Right atrium auricular region (tissue), 2 donors: ENCODE measurements around the gene NID2. TPM values are rescaled to one million over a fixed set of nuclear protein-coding genes. Genes with fewer than 3 reads are reported as not detected.

Experiments used
- DNase-seq: peaks from one replicate; pipeline ENCODE4 v3.0.0-alpha.2; 2019; ENCODE audit warnings: low spot score
- H3K27ac ChIP-seq, 2 donors: fragments of 200-600 bp; sonication (generic); 1 replicate in 1 of 2; 2 replicates in 1 of 2; pipeline ENCODE4 v1.5.1; 2016 to 2019
- H3K27me3 ChIP-seq, 2 donors: fragments of 200-600 bp; sonication (generic); one replicate each; pipeline versions ENCODE4 v1.5.1 to v1.6.0; 2017 to 2019
- H3K36me3 ChIP-seq: fragments of 200-600 bp; sonication (generic); one replicate; pipeline ENCODE4 v1.5.1; 2016
- H3K4me1 ChIP-seq, 2 donors: fragments of 200-600 bp; sonication (generic); one replicate each; pipeline versions ENCODE4 v1.5.1 to v1.6.0; 2017 to 2019
- H3K4me3 ChIP-seq, 2 donors: fragments of 200-600 bp; sonication (generic); 1 replicate in 1 of 2; 2 replicates in 1 of 2; pipeline ENCODE4 v1.5.1; 2017 to 2019; ENCODE audit warnings: mild to moderate bottlenecking in 1 of 2, moderate library complexity in 1 of 2
- H3K9me3 ChIP-seq, 2 donors: fragments of 200-600 bp; sonication (generic); one replicate each; pipeline ENCODE4 v1.5.1; 2019
- CTCF ChIP-seq, 2 donors: fragments of 200-600 bp; sonication (generic); IDR thresholded peaks; one replicate each; pipeline ENCODE4 v1.5.1; 2019; ENCODE audit warnings: antibody characterized with exemption in 2 of 2
- total RNA-seq, 2 donors: library from RNA; depleted of rRNA; stranded (reverse); fragments of >200 nt; gene quantifications; one replicate each; pipeline ENCODE4 v1.1.0, GENCODE V29; 2016

Gene NID2
- total RNA-seq, 2 donors from 2014 or later: 23.0 to 41.2 TPM

- Histone ChIP-seq H3K4me1 (peaks cover 0 to 34% of the 10 kb centered on the region in 2 donors), H3K36me3 (peaks cover 30% of the 10 kb centered on the region)
- TF ChIP-seq CTCF (IDR thresholded peaks at IDR 0.05): no peak
Observed at GRCh38 chr14:51989293-51990234, 79.3 kb downstream of the NID2 start, which contains the start of gene RTRAF. Gene RTRAF (plus strand): TSS chr14:51989546. CDS start chr14:51989640, 94 bp downstream.

GRCh38 chr14:51988221-51988620, 80.6 kb downstream of the NID2 start:
- no peak for DNase-seq
- Histone ChIP-seq H3K4me1 (peaks cover 0 to 27% of the 10 kb centered on the region in 2 donors), H3K4me3 (no peak overlapping the region), H3K36me3 (peaks cover 21% of the 10 kb centered on the region), H3K9me3 (no peaks in the 10 kb centered on the region), H3K27me3 (no peaks in the 10 kb centered on the region), H3K27ac (peak overlapping the region in 1 of 2 donors; percentile 83)
- TF ChIP-seq CTCF (IDR thresholded peaks at IDR 0.05): no peak

More at GRCh38 chr14:51989293-51990234, 79.3 kb downstream of the NID2 start, which contains the start of gene RTRAF:
- Histone ChIP-seq H3K27me3 (no peaks in the 10 kb centered on the region), H3K27ac (peak within 1 kb of the TSS; percentile 83 to 92), H3K4me3 (peak within 1 kb of the TSS; percentile 89 to 99), H3K9me3 (no peaks in the 10 kb centered on the region)
- DNase-seq: peak; percentile 91

- H3K36me3 ChIP-seq: no peaks in the 10 kb centered on the region
- no peaks in the 10 kb centered on the region for H3K9me3 ChIP-seq
- peaks cover 0 to 10% of the 10 kb centered on the region in 2 donors for H3K4me1 ChIP-seq
- no peaks in the 10 kb centered on the region for H3K27me3 ChIP-seq
- no peak overlapping the region for H3K4me3 ChIP-seq
- DNase-seq: no peak
- H3K27ac ChIP-seq: no peak overlapping the region
- no peak for TF ChIP-seq CTCF (IDR thresholded peaks at IDR 0.05)
Observed at GRCh38 chr14:51981218-51981854, 87.5 kb downstream of the NID2 start.

- peaks cover 0 to 10% of the 10 kb centered on the region in 2 donors for H3K4me1 ChIP-seq
- H3K27me3 ChIP-seq: no peaks in the 10 kb centered on the region
- peak; percentile 91 for DNase-seq
- H3K4me3 ChIP-seq: no peak overlapping the region
- H3K36me3 ChIP-seq: no peaks in the 10 kb centered on the region
- H3K27ac ChIP-seq: peak overlapping the region in 1 of 2 donors; percentile 67
- peak; percentile 88 to 95 for TF ChIP-seq CTCF (IDR thresholded peaks at IDR 0.05)
- no peaks in the 10 kb centered on the region for H3K9me3 ChIP-seq
Observed at GRCh38 chr14:51979088-51979709, 89.7 kb downstream of the NID2 start.

- Histone ChIP-seq H3K27me3 (no peaks in the 10 kb centered on the region), H3K4me1 (peaks cover 0 to 10% of the 10 kb centered on the region in 2 donors), H3K36me3 (no peaks in the 10 kb centered on the region), H3K9me3 (no peaks in the 10 kb centered on the region), H3K4me3 (no peak overlapping the region), H3K27ac (peak overlapping the region in 1 of 2 donors; percentile 67)
- DNase-seq: no peak
- no peak for TF ChIP-seq CTCF (IDR thresholded peaks at IDR 0.05)
Observed at GRCh38 chr14:51978681-51979085, 90.2 kb downstream of the NID2 start.
